Activated CD4-positive, CD25-positive, alpha-beta regulatory T cell treated with anti-CD3 and anti-CD28 coated beads, Interleukin-2, amount 50 U/mL, for 72 hours (primary cell): ENCODE results near the gene DCPS.

Source experiments
- DNase-seq: peaks from one replicate; pipeline ENCODE4 v3.0.0; 2021

Gene DCPS

GRCh38 chr11:126328938-126329643 lies 25.2 kb downstream of the DCPS start:
- no peak for DNase-seq

- no peak for DNase-seq
Measured at GRCh38 chr11:126329644-126330211, 25.9 kb downstream of the DCPS start.

GRCh38 chr11:126331286-126331685 lies 27.4 kb downstream of the DCPS start:
- no peak for DNase-seq

GRCh38 chr11:126332221-126332711 lies 28.4 kb downstream of the DCPS start:
- no peak for DNase-seq

- no peak for DNase-seq
Measured at GRCh38 chr11:126333142-126333541, 29.3 kb downstream of the DCPS start.

GRCh38 chr11:126334659-126335462 lies 31.0 kb downstream of the DCPS start:
- DNase-seq: no peak

- no peak for DNase-seq
Measured at GRCh38 chr11:126335463-126335760, 31.6 kb downstream of the DCPS start.

- no peak for DNase-seq
Measured at GRCh38 chr11:126336138-126336541, 32.3 kb downstream of the DCPS start.

- DNase-seq: no peak
Measured at GRCh38 chr11:126336671-126337101, 32.8 kb downstream of the DCPS start.

GRCh38 chr11:126337126-126337473 lies 33.2 kb downstream of the DCPS start:
- DNase-seq: no peak

GRCh38 chr11:126337474-126338241 lies 33.8 kb downstream of the DCPS start:
- DNase-seq: no peak

GRCh38 chr11:126338346-126339055 lies 34.6 kb downstream of the DCPS start:
- no peak for DNase-seq

GRCh38 chr11:126339073-126339862 lies 35.4 kb downstream of the DCPS start:
- no peak for DNase-seq

- DNase-seq: no peak
Measured at GRCh38 chr11:126339863-126340434, 36.1 kb downstream of the DCPS start.

- no peak for DNase-seq
Measured at GRCh38 chr11:126340960-126341606, 37.2 kb downstream of the DCPS start.

- no peak for DNase-seq
Measured at GRCh38 chr11:126341760-126342161, 37.9 kb downstream of the DCPS start.

GRCh38 chr11:126343051-126343450 lies 39.2 kb downstream of the DCPS start:
- no peak for DNase-seq

GRCh38 chr11:126344141-126345080 lies 40.6 kb downstream of the DCPS start:
- DNase-seq: no peak

- no peak for DNase-seq
Measured at GRCh38 chr11:126345283-126345682, 41.4 kb downstream of the DCPS start.
